HepG2 (cell line): Measurements from ENCODE around the gene LINGO3. TPM values are rescaled to one million over a fixed set of nuclear protein-coding genes. Genes with fewer than 3 reads are reported as not detected.

ENCODE experiments used
- IKZF1 ChIP-seq: fragments of 450-650 bp; IDR thresholded peaks from 2 replicates; pipeline ENCODE4 v1.7.1; 2016
- KLF11 ChIP-seq: IDR thresholded peaks from 2 replicates; pipeline ENCODE4 v1.6.1; 2016; ENCODE audit warnings: missing compliant biosample characterization
- PAXIP1 ChIP-seq: sonication (generic); formaldehyde crosslinking; conservative IDR thresholded peaks from 2 replicates; pipeline ENCODE4 v1.4.0; 2020; ENCODE audit warnings: mild to moderate bottlenecking, missing genetic modification reagents, moderate library complexity
- PHF5A ChIP-seq: IDR thresholded peaks from one replicate; pipeline ENCODE4 v1.6.1; 2018; ENCODE audit warnings: low read depth, missing genetic modification reagents; ENCODE audit not compliant: unreplicated experiment
- POLR2AphosphoS2 ChIP-seq: IDR thresholded peaks from 2 replicates; pipeline ENCODE4 v1.6.1; 2011; ENCODE audit warnings: low read depth, low read length, improper control_type of control experiment
- SRSF1 ChIP-seq: fragments of 200-400 bp; formaldehyde crosslinking; optimal IDR thresholded peaks from 2 replicates; pipeline ENCODE3; 2017; ENCODE audit warnings: mild to moderate bottlenecking, low read depth, low read length, moderate library complexity
- ZBTB7B ChIP-seq: sonication (generic); formaldehyde crosslinking; IDR thresholded peaks from 2 replicates; pipeline ENCODE4 v1.4.0; 2020; ENCODE audit warnings: missing genetic modification reagents
- ZNF317 ChIP-seq: sonication (generic); formaldehyde crosslinking; IDR thresholded peaks from 2 replicates; pipeline ENCODE4 v1.5.0; 2020; ENCODE audit warnings: mild to moderate bottlenecking, missing genetic modification reagents
- ZNF75D ChIP-seq: sonication (generic); formaldehyde crosslinking; IDR thresholded peaks from 2 replicates; pipeline ENCODE4 v1.8.1; 2023; ENCODE audit warnings: missing genetic modification reagents, mild to moderate bottlenecking, borderline replicate concordance
- ZNF768 ChIP-seq: sonication (generic); formaldehyde crosslinking; IDR thresholded peaks from 2 replicates; pipeline ENCODE4 v1.4.0; 2020; ENCODE audit warnings: missing genetic modification reagents
- polyA plus RNA-seq, 8 experiments: library from polyadenylated mRNA; depleted of rRNA in 3 of 8; stranded (reverse) in 7 of 8; unstranded in 1 of 8; fragments of >200 nt; fragmentation: Illumina TruSeq in 4 of 8; extraction: Trizol in 4 of 8; gene quantifications; 2 replicates each; pipeline versions ENCODE4 v1.2.1 to v1.2.3, GENCODE V29; 2011 to 2016; ENCODE audit warnings: low read depth in 4 of 8, missing spikeins in 1 of 8, mixed read lengths in 1 of 8; ENCODE audit not compliant: insufficient read depth in 1 of 8
- total RNA-seq, 5 experiments: library from RNA; depleted of rRNA; stranded (reverse); fragments of >200 nt; fragmentation: Illumina TruSeq; extraction: Trizol; gene quantifications; 2 replicates each; pipeline ENCODE4 v1.2.3, GENCODE V29; 2016; ENCODE audit warnings: low read depth in 1 of 5
- TF ChIP-seq, protein P1 (sequence below): sonication (generic); formaldehyde crosslinking; IDR thresholded peaks from 2 replicates; pipeline ENCODE4 v1.8.0; 2022; ENCODE audit warnings: mild to moderate bottlenecking, missing genetic modification reagents; ENCODE audit not compliant: insufficient replicate concordance
- TF ChIP-seq, protein P2 (sequence below): sonication (generic); formaldehyde crosslinking; IDR thresholded peaks from 2 replicates; pipeline ENCODE4 v1.4.0; 2020; ENCODE audit warnings: missing genetic modification reagents
- TF ChIP-seq, protein P3 (sequence below): sonication (generic); formaldehyde crosslinking; IDR thresholded peaks from 2 replicates; pipeline ENCODE4 v1.5.0; 2020; ENCODE audit warnings: mild to moderate bottlenecking, missing genetic modification reagents, borderline replicate concordance

Gene LINGO3
- total and polyA plus RNA-seq, 2 of the 13 experiments (the other 11 are each of a cell fraction or from before 2014, with no cell fraction given), result not detected

GRCh38 chr19:2282062-2282861, 25.7 kb downstream of the LINGO3 start, which contains the start of gene PEAK3 (continued):
- TF ChIP-seq, protein P1, sequence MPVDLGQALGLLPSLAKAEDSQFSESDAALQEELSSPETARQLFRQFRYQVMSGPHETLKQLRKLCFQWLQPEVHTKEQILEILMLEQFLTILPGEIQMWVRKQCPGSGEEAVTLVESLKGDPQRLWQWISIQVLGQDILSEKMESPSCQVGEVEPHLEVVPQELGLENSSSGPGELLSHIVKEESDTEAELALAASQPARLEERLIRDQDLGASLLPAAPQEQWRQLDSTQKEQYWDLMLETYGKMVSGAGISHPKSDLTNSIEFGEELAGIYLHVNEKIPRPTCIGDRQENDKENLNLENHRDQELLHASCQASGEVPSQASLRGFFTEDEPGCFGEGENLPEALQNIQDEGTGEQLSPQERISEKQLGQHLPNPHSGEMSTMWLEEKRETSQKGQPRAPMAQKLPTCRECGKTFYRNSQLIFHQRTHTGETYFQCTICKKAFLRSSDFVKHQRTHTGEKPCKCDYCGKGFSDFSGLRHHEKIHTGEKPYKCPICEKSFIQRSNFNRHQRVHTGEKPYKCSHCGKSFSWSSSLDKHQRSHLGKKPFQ, result peak; percentile 55
- TF ChIP-seq PAXIP1 (CRISPR knock-in tag), result 0 out of 2 replicates have a peak, but pooled peaks have one; percentile 28
- TF ChIP-seq ZNF768 (CRISPR knock-in tag), result peak; percentile 89
- TF ChIP-seq, protein P2, sequence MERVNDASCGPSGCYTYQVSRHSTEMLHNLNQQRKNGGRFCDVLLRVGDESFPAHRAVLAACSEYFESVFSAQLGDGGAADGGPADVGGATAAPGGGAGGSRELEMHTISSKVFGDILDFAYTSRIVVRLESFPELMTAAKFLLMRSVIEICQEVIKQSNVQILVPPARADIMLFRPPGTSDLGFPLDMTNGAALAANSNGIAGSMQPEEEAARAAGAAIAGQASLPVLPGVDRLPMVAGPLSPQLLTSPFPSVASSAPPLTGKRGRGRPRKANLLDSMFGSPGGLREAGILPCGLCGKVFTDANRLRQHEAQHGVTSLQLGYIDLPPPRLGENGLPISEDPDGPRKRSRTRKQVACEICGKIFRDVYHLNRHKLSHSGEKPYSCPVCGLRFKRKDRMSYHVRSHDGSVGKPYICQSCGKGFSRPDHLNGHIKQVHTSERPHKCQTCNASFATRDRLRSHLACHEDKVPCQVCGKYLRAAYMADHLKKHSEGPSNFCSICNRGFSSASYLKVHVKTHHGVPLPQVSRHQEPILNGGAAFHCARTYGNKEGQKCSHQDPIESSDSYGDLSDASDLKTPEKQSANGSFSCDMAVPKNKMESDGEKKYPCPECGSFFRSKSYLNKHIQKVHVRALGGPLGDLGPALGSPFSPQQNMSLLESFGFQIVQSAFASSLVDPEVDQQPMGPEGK (CRISPR knock-in tag), result peak; percentile 84
- TF ChIP-seq ZBTB7B (CRISPR knock-in tag), result 0 out of 2 replicates have a peak, but pooled peaks have one; percentile 30
- 0 out of 2 replicates have a peak, but pooled peaks have one; percentile 23 for TF ChIP-seq POLR2AphosphoS2
- TF ChIP-seq SRSF1, result peak; percentile 63
- TF ChIP-seq ZNF317, result no peak
- no peak for TF ChIP-seq IKZF1
- no peak for TF ChIP-seq KLF11 (CRISPR knock-in tag)
- no peak for TF ChIP-seq ZNF75D
- no peak for TF ChIP-seq PHF5A (CRISPR knock-in tag)
- TF ChIP-seq, protein P3, sequence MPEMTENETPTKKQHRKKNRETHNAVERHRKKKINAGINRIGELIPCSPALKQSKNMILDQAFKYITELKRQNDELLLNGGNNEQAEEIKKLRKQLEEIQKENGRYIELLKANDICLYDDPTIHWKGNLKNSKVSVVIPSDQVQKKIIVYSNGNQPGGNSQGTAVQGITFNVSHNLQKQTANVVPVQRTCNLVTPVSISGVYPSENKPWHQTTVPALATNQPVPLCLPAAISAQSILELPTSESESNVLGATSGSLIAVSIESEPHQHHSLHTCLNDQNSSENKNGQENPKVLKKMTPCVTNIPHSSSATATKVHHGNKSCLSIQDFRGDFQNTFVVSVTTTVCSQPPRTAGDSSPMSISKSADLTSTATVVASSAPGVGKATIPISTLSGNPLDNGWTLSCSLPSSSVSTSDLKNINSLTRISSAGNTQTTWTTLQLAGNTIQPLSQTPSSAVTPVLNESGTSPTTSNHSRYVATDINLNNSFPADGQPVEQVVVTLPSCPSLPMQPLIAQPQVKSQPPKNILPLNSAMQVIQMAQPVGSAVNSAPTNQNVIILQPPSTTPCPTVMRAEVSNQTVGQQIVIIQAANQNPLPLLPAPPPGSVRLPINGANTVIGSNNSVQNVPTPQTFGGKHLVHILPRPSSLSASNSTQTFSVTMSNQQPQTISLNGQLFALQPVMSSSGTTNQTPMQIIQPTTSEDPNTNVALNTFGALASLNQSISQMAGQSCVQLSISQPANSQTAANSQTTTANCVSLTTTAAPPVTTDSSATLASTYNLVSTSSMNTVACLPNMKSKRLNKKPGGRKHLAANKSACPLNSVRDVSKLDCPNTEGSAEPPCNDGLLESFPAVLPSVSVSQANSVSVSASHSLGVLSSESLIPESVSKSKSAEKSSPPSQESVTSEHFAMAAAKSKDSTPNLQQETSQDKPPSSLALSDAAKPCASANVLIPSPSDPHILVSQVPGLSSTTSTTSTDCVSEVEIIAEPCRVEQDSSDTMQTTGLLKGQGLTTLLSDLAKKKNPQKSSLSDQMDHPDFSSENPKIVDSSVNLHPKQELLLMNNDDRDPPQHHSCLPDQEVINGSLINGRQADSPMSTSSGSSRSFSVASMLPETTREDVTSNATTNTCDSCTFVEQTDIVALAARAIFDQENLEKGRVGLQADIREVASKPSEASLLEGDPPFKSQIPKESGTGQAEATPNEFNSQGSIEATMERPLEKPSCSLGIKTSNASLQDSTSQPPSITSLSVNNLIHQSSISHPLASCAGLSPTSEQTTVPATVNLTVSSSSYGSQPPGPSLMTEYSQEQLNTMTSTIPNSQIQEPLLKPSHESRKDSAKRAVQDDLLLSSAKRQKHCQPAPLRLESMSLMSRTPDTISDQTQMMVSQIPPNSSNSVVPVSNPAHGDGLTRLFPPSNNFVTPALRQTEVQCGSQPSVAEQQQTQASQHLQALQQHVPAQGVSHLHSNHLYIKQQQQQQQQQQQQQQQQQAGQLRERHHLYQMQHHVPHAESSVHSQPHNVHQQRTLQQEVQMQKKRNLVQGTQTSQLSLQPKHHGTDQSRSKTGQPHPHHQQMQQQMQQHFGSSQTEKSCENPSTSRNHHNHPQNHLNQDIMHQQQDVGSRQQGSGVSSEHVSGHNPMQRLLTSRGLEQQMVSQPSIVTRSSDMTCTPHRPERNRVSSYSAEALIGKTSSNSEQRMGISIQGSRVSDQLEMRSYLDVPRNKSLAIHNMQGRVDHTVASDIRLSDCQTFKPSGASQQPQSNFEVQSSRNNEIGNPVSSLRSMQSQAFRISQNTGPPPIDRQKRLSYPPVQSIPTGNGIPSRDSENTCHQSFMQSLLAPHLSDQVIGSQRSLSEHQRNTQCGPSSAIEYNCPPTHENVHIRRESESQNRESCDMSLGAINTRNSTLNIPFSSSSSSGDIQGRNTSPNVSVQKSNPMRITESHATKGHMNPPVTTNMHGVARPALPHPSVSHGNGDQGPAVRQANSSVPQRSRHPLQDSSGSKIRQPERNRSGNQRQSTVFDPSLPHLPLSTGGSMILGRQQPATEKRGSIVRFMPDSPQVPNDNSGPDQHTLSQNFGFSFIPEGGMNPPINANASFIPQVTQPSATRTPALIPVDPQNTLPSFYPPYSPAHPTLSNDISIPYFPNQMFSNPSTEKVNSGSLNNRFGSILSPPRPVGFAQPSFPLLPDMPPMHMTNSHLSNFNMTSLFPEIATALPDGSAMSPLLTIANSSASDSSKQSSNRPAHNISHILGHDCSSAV (CRISPR knock-in tag), result no peak
